Measurements from ENCODE around the gene ZNF236.
A peak's percentile ranks its signal among the peaks of the same experiment; 100 is the strongest.

Gene ZNF236

GRCh38 chr18:76866666-76867065 lies 44.3 kb downstream of the ZNF236 start:
- DNase-seq: no peak

GRCh38 chr18:76873311-76873710 lies 51.0 kb downstream of the ZNF236 start:
- DNase-seq: no peak

- no peak for DNase-seq
Measured at GRCh38 chr18:76873713-76874112, 51.4 kb downstream of the ZNF236 start.

- DNase-seq: no peak
Measured at GRCh38 chr18:76874642-76875389, 52.5 kb downstream of the ZNF236 start.

- peak; percentile 62 to 67 for DNase-seq
Measured at GRCh38 chr18:76875390-76876325, 53.3 kb downstream of the ZNF236 start.

- no peak for DNase-seq
Measured at GRCh38 chr18:76878426-76878825, 56.1 kb downstream of the ZNF236 start.

- DNase-seq: no peak
Measured at GRCh38 chr18:76880026-76880425, 57.7 kb downstream of the ZNF236 start.

- DNase-seq: no peak
Measured at GRCh38 chr18:76881744-76882143, 59.4 kb downstream of the ZNF236 start.

- DNase-seq: no peak
Measured at GRCh38 chr18:76882146-76882545, 59.8 kb downstream of the ZNF236 start.

GRCh38 chr18:76885001-76885400 lies 62.6 kb downstream of the ZNF236 start:
- DNase-seq: no peak

- DNase-seq: no peak
Measured at GRCh38 chr18:76886112-76886511, 63.8 kb downstream of the ZNF236 start.

- no peak for DNase-seq
Measured at GRCh38 chr18:76889091-76889699, 66.8 kb downstream of the ZNF236 start.

- DNase-seq: no peak
Measured at GRCh38 chr18:76892832-76893231, 70.5 kb downstream of the ZNF236 start.

GRCh38 chr18:76894566-76895346 lies 72.4 kb downstream of the ZNF236 start:
- DNase-seq: no peak

GRCh38 chr18:76895498-76895897 lies 73.1 kb downstream of the ZNF236 start:
- no peak for DNase-seq

GRCh38 chr18:76896677-76897076 lies 74.3 kb downstream of the ZNF236 start:
- DNase-seq: no peak

GRCh38 chr18:76897257-76897656 lies 74.9 kb downstream of the ZNF236 start:
- DNase-seq: no peak

- DNase-seq: no peak
Measured at GRCh38 chr18:76903386-76903785, 81.0 kb downstream of the ZNF236 start.

- no peak for DNase-seq
Measured at GRCh38 chr18:76905821-76906220, 83.5 kb downstream of the ZNF236 start.

GRCh38 chr18:76908277-76908676 lies 85.9 kb downstream of the ZNF236 start:
- DNase-seq: no peak

- DNase-seq: no peak
Measured at GRCh38 chr18:76909439-76909838, 87.1 kb downstream of the ZNF236 start.

GRCh38 chr18:76911440-76911839 lies 89.1 kb downstream of the ZNF236 start:
- DNase-seq: no peak

- DNase-seq: no peak
Measured at GRCh38 chr18:76913583-76913982, 91.2 kb downstream of the ZNF236 start.

Data from SHP77 (cell line).